Endothelial cell of umbilical vein (primary cell): ENCODE measurements around the gene RNF217. TPM values are rescaled to one million over a fixed set of nuclear protein-coding genes. Genes with fewer than 3 reads are reported as not detected.

Source experiments
- BruUV-seq: library from RNA; stranded (reverse); fragments of 400-500 nt; replicated peaks from 2 replicates; lab custom pipeline; 2021; lab: Mats Ljungman, UMichigan
- CTCF ChIA-PET: fragments of 300-600, 350-600 bp; sonication (Branson Sonifier 250); formaldehyde crosslinking; loops from one replicate; lab custom pipeline; 2021; ENCODE audit warnings: antibody characterized with exemption, inconsistent platforms; lab: Charles Lee
- POLR2A ChIA-PET: fragments of 300-600, 350-600 bp; sonication (Branson Sonifier 250); formaldehyde crosslinking; loops from one replicate; lab custom pipeline; 2021; ENCODE audit warnings: antibody characterized with exemption, inconsistent platforms; lab: Charles Lee
- DNase-seq: peaks from one replicate; pipeline ENCODE4 v3.0.0-alpha.2; 2011; ENCODE audit warnings: low read depth, low spot score
- FAIRE-seq: peaks from 2 replicates; lab custom pipeline; 2011; peaks lifted over from hg19 to GRCh38; lab: Jason Lieb, UNC
- H2AFZ ChIP-seq: 2 replicates; pipeline ENCODE4 v1.6.0; 2012; ENCODE audit warnings: low read depth, low read length, control low read depth, inconsistent platforms
- H3K27ac ChIP-seq: 2 replicates; pipeline ENCODE4 v1.5.1; 2011; ENCODE audit warnings: low read depth, mild to moderate bottlenecking, control low read depth, low read length, moderate library complexity; ENCODE audit not compliant: insufficient read depth
- H3K27me3 ChIP-seq, 2 experiments: 2 replicates each; pipeline versions ENCODE4 v1.6.0 to v1.6.1; 2011; ENCODE audit warnings: low read length in 2 of 2, mixed read lengths in 1 of 2; ENCODE audit not compliant: control insufficient read depth in 2 of 2, insufficient read depth in 2 of 2
- H3K36me3 ChIP-seq, 2 experiments: 2 replicates in 1 of 2; 3 replicates in 1 of 2; pipeline ENCODE4 v1.5.1; 2011; ENCODE audit warnings: low read length in 2 of 2, mild to moderate bottlenecking in 1 of 2, moderate library complexity in 1 of 2; ENCODE audit not compliant: control insufficient read depth in 2 of 2, insufficient read depth in 2 of 2; ENCODE audit errors: extremely low read depth in 1 of 2
- H3K4me1 ChIP-seq: 3 replicates; pipeline ENCODE4 v1.5.1; 2011; ENCODE audit warnings: mild to moderate bottlenecking, low read length; ENCODE audit not compliant: control insufficient read depth, insufficient read depth; ENCODE audit errors: extremely low read depth
- H3K4me2 ChIP-seq: 2 replicates; pipeline ENCODE4 v1.6.1; 2011; ENCODE audit warnings: low read length, control low read depth, mixed read lengths; ENCODE audit not compliant: insufficient read depth
- H3K4me3 ChIP-seq, 3 experiments: fragments of 200-600 bp in 1 of 3; sonication (generic), shearing (Covaris generic) in 1 of 3; replicated peaks in 1 of 3; 2 replicates each; pipeline ENCODE4 v1.5.1; 2011 to 2016; ENCODE audit warnings: control low read depth in 3 of 3, low read length in 3 of 3, mild to moderate bottlenecking in 2 of 3, inconsistent platforms in 1 of 3, low read depth in 1 of 3, moderate library complexity in 1 of 3; ENCODE audit not compliant: insufficient read depth in 1 of 3
- H3K79me2 ChIP-seq: 2 replicates; pipeline ENCODE4 v1.6.0; 2012; ENCODE audit warnings: low read length, inconsistent platforms; ENCODE audit not compliant: control insufficient read depth, insufficient read depth
- H3K9ac ChIP-seq: replicated peaks from 2 replicates; pipeline ENCODE3; 2011; ENCODE audit warnings: low read length, control low read depth; ENCODE audit not compliant: insufficient read depth; ENCODE audit errors: extremely low read depth
- H3K9me1 ChIP-seq: replicated peaks from 3 replicates; pipeline ENCODE4 v1.6.0; 2011; ENCODE audit warnings: mild to moderate bottlenecking, low read length; ENCODE audit not compliant: control insufficient read depth, insufficient read depth; ENCODE audit errors: extremely low read depth
- H3K9me3 ChIP-seq: replicated peaks from 2 replicates; pipeline ENCODE4 v1.5.1; 2012; ENCODE audit warnings: low read length, inconsistent platforms; ENCODE audit not compliant: control insufficient read depth, insufficient read depth
- H4K20me1 ChIP-seq: replicated peaks from 2 replicates; pipeline ENCODE3; 2011; ENCODE audit warnings: mild to moderate bottlenecking, low read length; ENCODE audit not compliant: control insufficient read depth, insufficient read depth; ENCODE audit errors: extremely low read depth
- EZH2 ChIP-seq: IDR thresholded peaks from 2 replicates; pipeline ENCODE4 v1.6.1; 2012; ENCODE audit warnings: borderline replicate concordance, low read depth, mild to moderate bottlenecking, moderate library complexity, low read length, inconsistent platforms; ENCODE audit not compliant: severe bottlenecking
- FOS ChIP-seq: IDR thresholded peaks from 2 replicates; pipeline ENCODE4 v1.6.1; 2011; ENCODE audit warnings: mild to moderate bottlenecking, low read length, moderate library complexity, borderline replicate concordance; ENCODE audit not compliant: insufficient read depth
- GATA2 ChIP-seq: IDR thresholded peaks from 2 replicates; pipeline ENCODE4 v1.7.0; 2011; ENCODE audit warnings: low read depth, mild to moderate bottlenecking, moderate library complexity, mixed read lengths, low read length; ENCODE audit not compliant: insufficient read length, insufficient read depth
- JUN ChIP-seq: IDR thresholded peaks from 2 replicates; pipeline ENCODE4 v1.6.1; 2011; ENCODE audit warnings: borderline replicate concordance, low read depth; ENCODE audit not compliant: insufficient read length, insufficient read depth
- MAX ChIP-seq: IDR thresholded peaks from 2 replicates; pipeline ENCODE4 v1.6.1; 2011; ENCODE audit not compliant: insufficient read depth, insufficient read length
- MYC ChIP-seq: IDR thresholded peaks from one replicate; pipeline ENCODE4 v1.6.1; 2011; ENCODE audit warnings: mild to moderate bottlenecking, low read depth, low read length
- POLR2A ChIP-seq: IDR thresholded peaks from 2 replicates; pipeline ENCODE4 v1.6.1; 2012; ENCODE audit warnings: low read depth, mild to moderate bottlenecking, control low read depth, low read length
- POLR2AphosphoS5 ChIP-seq: IDR thresholded peaks from 2 replicates; pipeline ENCODE4 v1.6.1; 2012; ENCODE audit warnings: low read depth, mild to moderate bottlenecking, control low read depth, low read length, moderate library complexity; ENCODE audit not compliant: insufficient read depth
- dilution Hi-C: fragments of 300-500 bp; cut with MboI; formaldehyde crosslinking; loops from one replicate; pipeline ENCODE4 v1.15.0; 2019; ENCODE audit warnings: low sequenced_read_pairs; ENCODE audit not compliant: extremely low pct_ligation_motif_present
- intact Hi-C: fragments of 100-400 bp; cut with micrococcal nuclease; formaldehyde crosslinking; loops from one replicate; pipeline ENCODE4 v1.10.0; 2022
- polyA plus RNA-seq, 4 experiments: library from polyadenylated mRNA; depleted of rRNA in 3 of 4; stranded (reverse) in 3 of 4; unstranded in 1 of 4; fragments of >200 nt; gene quantifications; 2 replicates each; pipeline versions ENCODE4 v1.2.1 to v1.2.3, GENCODE V29; 2011 to 2012; ENCODE audit warnings: missing spikeins in 1 of 4
- total RNA-seq: library from RNA; stranded (reverse); gene quantifications from 2 replicates; pipeline ENCODE4 v1.2.3, GENCODE V29; 2021
- TF ChIP-seq, protein P1 (sequence below), 2 donors: IDR thresholded peaks; 1 replicate in 1 of 2; 2 replicates in 1 of 2; pipeline ENCODE4 v1.5.1; 2011; ENCODE audit warnings: low read length in 2 of 2, mild to moderate bottlenecking in 2 of 2, moderate library complexity in 2 of 2, control low read depth in 1 of 2, inconsistent platforms in 1 of 2, low read depth in 1 of 2; ENCODE audit not compliant: insufficient read depth in 1 of 2; ENCODE audit errors: extremely low read depth in 1 of 2

The RNF217 gene
- total and polyA plus RNA-seq, 2 donors (not counting 3 experiments of a cell fraction or from before 2014, with no cell fraction given) = 8.8 to 32.5 TPM

DNA sequence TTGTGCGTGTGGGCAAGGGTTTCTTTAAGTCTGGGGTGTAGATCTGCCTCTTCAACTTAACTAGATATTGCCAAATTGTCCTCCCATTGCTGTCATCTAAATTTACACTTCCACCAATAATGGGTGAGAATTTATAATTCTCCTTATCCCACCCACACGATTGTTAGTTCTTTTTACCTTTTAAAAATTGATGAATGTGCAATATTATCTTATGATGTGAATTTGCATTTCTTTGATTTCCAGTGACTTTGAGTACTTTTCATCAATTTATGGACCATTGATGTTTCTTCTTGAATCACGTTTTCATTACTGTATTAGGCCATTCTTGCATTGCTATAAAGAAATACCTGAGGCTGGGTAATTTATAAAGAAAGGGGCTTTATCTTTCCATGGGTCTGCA, 174.1 kb downstream of the RNF217 start:
- H3K36me3 ChIP-seq = no peaks in the 10 kb centered on the region
- H3K27me3 ChIP-seq = no peaks in the 10 kb centered on the region
- no peak overlapping the region for H2AFZ ChIP-seq
- dilution Hi-C loops = no loop called here
- H3K9ac ChIP-seq = no peak overlapping the region
- H4K20me1 ChIP-seq = no peaks in the 10 kb centered on the region
- no peak overlapping the region for H3K4me2 ChIP-seq
- H3K27ac ChIP-seq = no peak overlapping the region
- H3K9me1 ChIP-seq = peaks cover 2% of the 10 kb centered on the region
- FAIRE-seq = no peak
- H3K4me1 ChIP-seq = no peaks in the 10 kb centered on the region
- no TSS peak for BruUV-seq
- H3K4me3 ChIP-seq = no peak overlapping the region
- ChIA-PET CTCF (interaction anchor here (0.6 kb wide), 1 partner anchor 279 kb away, joined by 3 read pairs; no protein-coding TSS in a partner anchor), POLR2A (no interaction called here)
- intact Hi-C loops = no loop called here
- no peak for DNase-seq
- H3K79me2 ChIP-seq = no peaks in the 10 kb centered on the region
- H3K9me3 ChIP-seq = no peaks in the 10 kb centered on the region
- TF ChIP-seq JUN = no peak
- TF ChIP-seq, protein P1, sequence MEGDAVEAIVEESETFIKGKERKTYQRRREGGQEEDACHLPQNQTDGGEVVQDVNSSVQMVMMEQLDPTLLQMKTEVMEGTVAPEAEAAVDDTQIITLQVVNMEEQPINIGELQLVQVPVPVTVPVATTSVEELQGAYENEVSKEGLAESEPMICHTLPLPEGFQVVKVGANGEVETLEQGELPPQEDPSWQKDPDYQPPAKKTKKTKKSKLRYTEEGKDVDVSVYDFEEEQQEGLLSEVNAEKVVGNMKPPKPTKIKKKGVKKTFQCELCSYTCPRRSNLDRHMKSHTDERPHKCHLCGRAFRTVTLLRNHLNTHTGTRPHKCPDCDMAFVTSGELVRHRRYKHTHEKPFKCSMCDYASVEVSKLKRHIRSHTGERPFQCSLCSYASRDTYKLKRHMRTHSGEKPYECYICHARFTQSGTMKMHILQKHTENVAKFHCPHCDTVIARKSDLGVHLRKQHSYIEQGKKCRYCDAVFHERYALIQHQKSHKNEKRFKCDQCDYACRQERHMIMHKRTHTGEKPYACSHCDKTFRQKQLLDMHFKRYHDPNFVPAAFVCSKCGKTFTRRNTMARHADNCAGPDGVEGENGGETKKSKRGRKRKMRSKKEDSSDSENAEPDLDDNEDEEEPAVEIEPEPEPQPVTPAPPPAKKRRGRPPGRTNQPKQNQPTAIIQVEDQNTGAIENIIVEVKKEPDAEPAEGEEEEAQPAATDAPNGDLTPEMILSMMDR (IDR thresholded peaks at IDR 0.05; ENCODE audit: extremely low read depth in 1 of 2, insufficient read depth in 1 of 2, low read depth in 1 of 2, low read length in 2 of 2) = no peak
- TF ChIP-seq POLR2AphosphoS5 = no peak
- TF ChIP-seq GATA2 = no peak
- no peak for TF ChIP-seq FOS
- no peak for TF ChIP-seq MAX
- no peak for TF ChIP-seq POLR2A
- TF ChIP-seq EZH2 = no peak
- no peak for TF ChIP-seq MYC
